ENCODE results near the gene TMPRSS11D.

DNA sequence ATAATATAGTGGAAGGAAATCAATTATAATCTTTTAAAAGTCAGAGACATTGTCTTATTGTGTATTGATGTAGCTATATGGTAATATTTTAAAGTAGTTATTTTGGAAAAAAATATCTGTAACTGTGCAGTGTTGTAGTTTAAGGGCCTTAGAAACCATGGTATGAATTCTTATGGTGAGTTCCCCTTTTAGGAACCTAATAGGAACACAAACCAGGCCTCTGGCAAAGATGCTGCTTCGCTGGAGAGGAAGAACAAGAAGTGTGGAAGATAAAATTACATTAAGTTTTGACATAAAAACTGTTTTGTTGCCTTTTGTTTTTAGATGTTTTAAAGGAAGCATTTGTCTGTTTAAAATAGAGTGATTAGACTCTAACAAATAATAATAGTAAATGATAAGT, 10.9 kb upstream of the TMPRSS11D start:
- TF ChIP-seq, protein P1, sequence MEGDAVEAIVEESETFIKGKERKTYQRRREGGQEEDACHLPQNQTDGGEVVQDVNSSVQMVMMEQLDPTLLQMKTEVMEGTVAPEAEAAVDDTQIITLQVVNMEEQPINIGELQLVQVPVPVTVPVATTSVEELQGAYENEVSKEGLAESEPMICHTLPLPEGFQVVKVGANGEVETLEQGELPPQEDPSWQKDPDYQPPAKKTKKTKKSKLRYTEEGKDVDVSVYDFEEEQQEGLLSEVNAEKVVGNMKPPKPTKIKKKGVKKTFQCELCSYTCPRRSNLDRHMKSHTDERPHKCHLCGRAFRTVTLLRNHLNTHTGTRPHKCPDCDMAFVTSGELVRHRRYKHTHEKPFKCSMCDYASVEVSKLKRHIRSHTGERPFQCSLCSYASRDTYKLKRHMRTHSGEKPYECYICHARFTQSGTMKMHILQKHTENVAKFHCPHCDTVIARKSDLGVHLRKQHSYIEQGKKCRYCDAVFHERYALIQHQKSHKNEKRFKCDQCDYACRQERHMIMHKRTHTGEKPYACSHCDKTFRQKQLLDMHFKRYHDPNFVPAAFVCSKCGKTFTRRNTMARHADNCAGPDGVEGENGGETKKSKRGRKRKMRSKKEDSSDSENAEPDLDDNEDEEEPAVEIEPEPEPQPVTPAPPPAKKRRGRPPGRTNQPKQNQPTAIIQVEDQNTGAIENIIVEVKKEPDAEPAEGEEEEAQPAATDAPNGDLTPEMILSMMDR (IDR thresholded peaks at IDR 0.05) = no peak
- TF ChIP-seq SMC3 (IDR thresholded peaks at IDR 0.05) = no peak
- TF ChIP-seq RAD21 (conservative IDR thresholded peaks at IDR 0.05 in 1 of 2, IDR thresholded peaks at IDR 0.05 in 1 of 2) = no peak
